Retinal pigment epithelial cell (primary cell): ENCODE measurements around the gene LARP4B.

Source experiments
- DNase-seq: peaks from one replicate; pipeline ENCODE4 v3.0.0-alpha.2; 2010; ENCODE audit warnings: low read depth
- H3K4me3 ChIP-seq: 2 replicates; pipeline ENCODE4 v1.5.1; 2011; ENCODE audit warnings: mild to moderate bottlenecking, low read length, control low read depth, moderate library complexity
- CTCF ChIP-seq: conservative IDR thresholded peaks from 2 replicates; pipeline ENCODE4 v1.5.1; 2011; ENCODE audit warnings: low read depth, low read length, control low read depth, inconsistent platforms

Gene LARP4B

GRCh38 chr10:789831-790701, 141.4 kb downstream of the LARP4B start:
- no peak for TF ChIP-seq CTCF
- DNase-seq = no peak
- no peak overlapping the region for H3K4me3 ChIP-seq

- no peak for DNase-seq
- peak overlapping the region; percentile 49 for H3K4me3 ChIP-seq
- peak; percentile 87 for TF ChIP-seq CTCF
Measured at GRCh38 chr10:788796-789748, 142.4 kb downstream of the LARP4B start.

GRCh38 chr10:787933-788651, 143.4 kb downstream of the LARP4B start:
- DNase-seq = no peak
- H3K4me3 ChIP-seq = no peak overlapping the region
- no peak for TF ChIP-seq CTCF

GRCh38 chr10:786633-787474, 144.7 kb downstream of the LARP4B start:
- DNase-seq = no peak
- no peak overlapping the region for H3K4me3 ChIP-seq
- TF ChIP-seq CTCF = no peak

- H3K4me3 ChIP-seq = no peak overlapping the region
- TF ChIP-seq CTCF = no peak
- DNase-seq = no peak
Measured at GRCh38 chr10:785861-786214, 145.7 kb downstream of the LARP4B start.

GRCh38 chr10:785089-785860, 146.2 kb downstream of the LARP4B start:
- no peak for DNase-seq
- TF ChIP-seq CTCF = no peak
- peak overlapping the region; percentile 39 for H3K4me3 ChIP-seq
